Kasumi-1 (cell line): ENCODE results near the gene WNT7B.

Experiments
- DNase-seq, 2 experiments: peaks; one replicate each; lab custom pipeline; 2025; lab: John Stamatoyannopoulos, UW

The WNT7B gene

GRCh38 chr22:45887202-45888131, 89.5 kb downstream of the WNT7B start:
- DNase-seq = no peak

DNA sequence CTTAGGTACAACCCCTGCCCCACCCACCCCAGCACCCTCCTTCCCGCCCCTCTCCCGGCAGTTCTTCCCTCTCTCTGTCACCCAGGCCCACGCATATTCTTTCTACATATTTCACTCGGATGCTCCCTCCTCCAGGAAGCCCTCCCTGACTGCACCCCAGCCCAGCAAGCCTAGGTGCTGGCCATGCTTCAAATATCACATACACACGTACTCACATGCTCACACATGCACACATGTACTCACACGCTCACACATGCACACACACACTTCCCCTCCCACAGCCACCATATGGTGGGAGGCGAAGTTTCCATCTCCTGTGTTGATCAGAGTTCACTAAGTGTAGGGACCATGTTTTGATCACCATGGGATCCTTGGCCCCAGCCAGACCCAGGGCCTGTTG, 90.4 kb downstream of the WNT7B start:
- DNase-seq = no peak

- DNase-seq = no peak
Measured at GRCh38 chr22:45885941-45886395, 91.0 kb downstream of the WNT7B start.

GRCh38 chr22:45885171-45885840, 91.7 kb downstream of the WNT7B start:
- DNase-seq = no peak

DNA sequence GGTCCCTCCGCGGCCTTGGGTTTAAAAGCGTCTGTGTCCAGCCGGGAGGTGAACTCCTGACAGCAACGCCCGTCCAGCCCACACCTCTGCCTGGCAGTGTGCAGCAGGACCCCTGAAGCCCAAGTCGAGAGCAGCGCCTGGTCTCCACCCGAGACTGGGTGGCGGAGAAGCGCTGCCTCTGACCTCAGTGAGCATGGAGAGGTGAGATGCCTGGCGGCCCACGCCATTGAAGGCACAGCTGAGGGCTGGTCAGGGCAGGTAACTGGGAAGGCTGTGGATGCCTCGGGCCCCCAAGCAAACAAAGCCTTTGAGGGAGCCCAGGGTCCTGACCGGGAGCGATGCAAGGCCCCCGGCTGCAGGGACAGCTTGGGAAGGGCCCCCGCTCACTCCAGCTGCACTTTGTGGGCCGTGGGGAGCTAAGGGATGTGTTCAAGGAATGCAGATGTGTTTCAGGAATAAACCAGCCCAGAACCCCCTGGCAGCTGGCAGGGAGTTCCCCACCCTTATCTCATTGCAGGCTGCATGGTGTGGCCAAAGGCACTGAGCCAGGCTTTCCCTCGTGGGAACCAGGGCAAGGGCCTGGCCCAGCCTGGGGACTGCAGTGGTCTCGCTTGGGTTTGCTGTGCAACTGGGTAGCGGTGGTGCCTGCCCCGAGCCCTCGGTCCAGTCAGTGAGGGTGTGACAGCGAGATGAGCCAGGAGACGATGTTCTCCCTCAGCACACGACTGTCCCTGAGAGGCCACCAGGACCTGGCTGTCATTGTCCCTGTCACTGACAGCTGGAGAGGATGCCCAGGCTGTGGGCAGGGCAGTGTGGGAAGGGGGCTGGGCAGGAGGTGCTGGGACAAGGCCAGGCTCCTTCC, 92.5 kb downstream of the WNT7B start:
- no peak for DNase-seq

GRCh38 chr22:45883811-45884170, 93.2 kb downstream of the WNT7B start:
- no peak for DNase-seq

DNA sequence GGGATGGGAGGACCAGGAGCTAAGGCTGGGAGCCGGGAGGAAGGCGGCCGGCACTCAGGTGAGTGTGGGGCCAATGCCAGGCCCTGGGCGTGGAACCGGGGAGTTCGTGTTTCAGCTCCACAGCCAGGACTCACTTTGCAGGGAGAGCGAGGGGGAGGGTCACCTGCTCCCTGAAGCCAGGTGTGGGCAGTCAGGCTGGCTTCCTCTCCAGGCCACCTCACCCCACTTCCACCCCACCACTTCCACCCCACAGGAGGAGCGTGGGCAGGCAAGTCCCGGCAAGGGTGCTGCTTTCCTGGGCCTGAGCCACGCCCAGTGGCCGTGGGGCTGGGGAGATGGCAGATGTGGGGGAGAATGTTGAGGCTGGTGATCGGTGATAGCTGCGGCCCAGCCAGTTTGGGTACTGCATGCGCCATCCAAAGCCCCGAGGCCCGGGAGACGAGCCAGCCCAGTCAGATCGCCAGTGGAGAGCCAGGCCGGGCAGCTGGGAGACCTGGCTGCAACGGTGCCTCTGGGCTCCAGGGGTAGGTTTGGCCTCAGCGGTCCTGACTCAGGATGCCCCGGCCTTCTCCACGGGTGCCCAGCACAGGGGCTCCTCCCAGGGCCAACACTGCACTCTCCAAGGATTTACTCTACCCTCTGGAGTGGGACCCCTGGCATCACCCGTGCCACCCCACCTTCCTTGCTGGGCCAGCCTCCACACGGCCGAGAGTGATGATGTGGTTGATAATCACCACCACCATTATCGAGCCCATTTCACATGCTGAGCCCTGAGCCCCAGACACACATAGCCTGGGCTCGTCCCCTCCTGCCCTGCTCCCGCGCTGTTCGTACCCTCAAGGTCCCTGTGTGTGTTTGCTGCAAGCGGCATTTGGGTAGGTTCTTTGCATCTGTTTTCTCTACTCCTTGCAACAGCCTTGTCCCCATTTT, 93.8 kb downstream of the WNT7B start:
- no peak for DNase-seq

DNA sequence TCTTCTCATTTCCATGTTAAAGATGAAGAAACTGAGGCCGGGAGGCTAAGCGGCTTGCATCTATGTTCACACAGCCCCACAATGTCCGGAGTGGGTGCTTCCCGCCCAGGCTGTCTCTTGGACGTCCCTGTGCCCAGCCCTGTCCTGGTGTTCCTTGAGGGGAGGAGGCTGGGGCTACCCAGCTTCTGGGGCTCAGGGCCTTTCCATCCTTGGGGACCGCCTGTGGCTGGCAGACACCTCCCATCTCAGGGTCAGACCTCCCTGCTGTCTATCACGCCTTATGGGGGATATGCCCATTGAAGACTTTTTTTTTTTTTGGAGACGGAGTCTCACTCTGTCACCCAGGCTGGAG, 95.5 kb downstream of the WNT7B start:
- no peak for DNase-seq

DNA sequence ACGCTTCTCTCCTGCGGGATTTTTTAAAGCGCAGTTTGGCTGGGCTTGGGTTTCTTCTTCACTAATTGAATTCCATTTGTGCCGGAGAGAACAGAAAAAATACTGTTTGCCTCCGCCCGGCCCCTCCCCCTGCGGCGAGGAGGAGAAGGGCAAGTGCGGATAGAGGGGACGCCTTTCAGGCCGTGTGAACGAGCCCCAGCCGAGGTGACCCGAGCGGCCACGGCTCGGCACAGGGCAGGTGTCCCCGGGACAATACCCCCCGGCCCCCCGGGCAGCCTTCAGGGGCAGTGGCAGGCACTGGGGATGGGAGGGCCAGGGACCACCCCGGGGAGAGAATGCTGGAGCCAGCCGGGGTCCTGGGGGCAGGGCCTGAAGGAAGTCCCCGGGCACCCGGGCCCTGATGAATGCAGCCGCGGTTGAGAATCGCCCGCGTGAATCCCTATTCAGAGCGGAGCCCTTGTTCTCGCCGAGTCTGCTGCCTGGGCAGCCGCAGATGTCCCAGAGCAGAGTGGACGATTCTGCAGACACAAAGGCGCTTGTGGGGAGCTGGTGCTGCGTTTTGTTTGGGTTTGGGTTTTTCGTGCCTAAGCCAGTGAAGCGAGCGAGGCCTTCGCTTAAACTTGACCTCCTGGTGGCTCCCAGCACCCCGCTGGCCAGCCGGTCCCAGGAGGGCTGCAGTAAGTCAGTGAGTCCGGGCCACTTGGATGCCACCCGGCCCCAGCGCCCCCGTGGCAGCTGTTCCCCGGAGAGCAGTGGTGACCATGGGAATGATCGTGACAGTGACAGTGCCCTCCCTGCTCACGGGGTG, 96.0 kb downstream of the WNT7B start:
- no peak for DNase-seq

DNA sequence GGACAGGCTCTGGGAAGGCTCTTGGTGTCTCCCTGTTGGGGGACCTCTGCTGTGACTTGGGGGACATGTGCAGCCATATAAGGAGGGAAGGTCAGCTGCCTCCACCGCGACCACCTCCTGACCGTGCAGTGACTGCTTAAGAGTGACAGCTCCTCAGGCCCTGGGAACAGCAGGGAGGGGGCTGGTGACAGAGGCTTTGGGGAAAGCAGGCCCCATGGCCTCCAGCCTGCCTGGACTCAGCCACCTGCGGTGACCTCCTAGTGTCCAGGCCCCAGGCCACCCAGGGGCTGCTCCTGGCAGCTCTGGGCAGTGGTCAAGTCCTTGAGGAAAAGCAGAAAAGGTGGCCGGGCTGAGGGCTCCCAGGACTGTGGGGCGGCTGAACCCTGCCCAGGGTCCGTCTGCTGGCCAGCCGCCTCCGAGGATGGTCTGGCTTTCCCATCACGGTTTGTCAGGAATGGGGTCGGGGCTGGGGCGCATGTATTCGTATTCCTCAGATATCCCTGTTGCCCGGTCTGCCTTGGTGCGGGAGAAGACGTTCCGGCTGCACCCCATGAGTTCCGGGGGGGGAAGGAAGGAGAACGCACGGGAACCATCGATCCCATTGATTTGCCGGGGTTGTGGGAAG, 96.8 kb downstream of the WNT7B start:
- no peak for DNase-seq

DNA sequence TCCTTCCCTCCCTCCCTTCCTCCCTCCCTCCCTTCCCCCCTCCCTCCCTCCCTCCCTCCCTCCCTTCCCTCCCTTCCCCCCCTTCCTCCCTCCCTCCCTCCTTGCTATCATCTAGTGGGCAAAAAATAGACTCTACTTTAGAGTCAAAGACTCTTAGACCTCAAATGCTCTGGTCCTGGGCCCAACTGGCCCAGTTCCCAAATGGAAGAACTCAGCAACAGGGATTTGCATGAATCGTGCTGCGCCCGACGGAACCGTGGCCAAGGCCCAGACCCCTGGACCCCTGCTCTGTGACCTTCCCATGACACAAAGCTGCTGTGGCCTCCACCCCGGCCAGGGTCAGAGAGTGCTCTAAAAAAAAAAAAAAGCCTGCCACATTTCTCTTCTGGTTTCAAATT, 97.4 kb downstream of the WNT7B start:
- DNase-seq = no peak

- no peak for DNase-seq
Measured at GRCh38 chr22:45878901-45879551, 97.9 kb downstream of the WNT7B start.

GRCh38 chr22:45878051-45878781, 98.7 kb downstream of the WNT7B start:
- no peak for DNase-seq

- DNase-seq = no peak
Measured at GRCh38 chr22:45877651-45878050, 99.3 kb downstream of the WNT7B start.

DNA sequence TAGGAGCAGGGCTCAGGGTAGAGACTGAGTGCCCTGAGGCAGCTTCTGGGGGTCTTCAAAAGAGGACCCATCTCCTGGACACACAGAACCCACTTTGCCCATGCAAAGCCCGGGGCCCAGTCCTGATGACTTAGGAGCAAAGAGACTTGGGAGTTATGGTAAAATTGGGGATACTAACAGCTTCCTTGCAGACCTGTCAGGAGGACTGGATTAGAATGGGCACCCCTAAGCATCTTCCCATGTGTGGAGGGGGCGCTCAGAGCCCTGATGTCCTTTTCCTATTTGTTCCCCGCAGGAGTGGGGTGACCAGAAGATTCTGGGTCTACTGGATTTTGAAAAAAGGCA, 100.0 kb downstream of the WNT7B start:
- no peak for DNase-seq

DNA sequence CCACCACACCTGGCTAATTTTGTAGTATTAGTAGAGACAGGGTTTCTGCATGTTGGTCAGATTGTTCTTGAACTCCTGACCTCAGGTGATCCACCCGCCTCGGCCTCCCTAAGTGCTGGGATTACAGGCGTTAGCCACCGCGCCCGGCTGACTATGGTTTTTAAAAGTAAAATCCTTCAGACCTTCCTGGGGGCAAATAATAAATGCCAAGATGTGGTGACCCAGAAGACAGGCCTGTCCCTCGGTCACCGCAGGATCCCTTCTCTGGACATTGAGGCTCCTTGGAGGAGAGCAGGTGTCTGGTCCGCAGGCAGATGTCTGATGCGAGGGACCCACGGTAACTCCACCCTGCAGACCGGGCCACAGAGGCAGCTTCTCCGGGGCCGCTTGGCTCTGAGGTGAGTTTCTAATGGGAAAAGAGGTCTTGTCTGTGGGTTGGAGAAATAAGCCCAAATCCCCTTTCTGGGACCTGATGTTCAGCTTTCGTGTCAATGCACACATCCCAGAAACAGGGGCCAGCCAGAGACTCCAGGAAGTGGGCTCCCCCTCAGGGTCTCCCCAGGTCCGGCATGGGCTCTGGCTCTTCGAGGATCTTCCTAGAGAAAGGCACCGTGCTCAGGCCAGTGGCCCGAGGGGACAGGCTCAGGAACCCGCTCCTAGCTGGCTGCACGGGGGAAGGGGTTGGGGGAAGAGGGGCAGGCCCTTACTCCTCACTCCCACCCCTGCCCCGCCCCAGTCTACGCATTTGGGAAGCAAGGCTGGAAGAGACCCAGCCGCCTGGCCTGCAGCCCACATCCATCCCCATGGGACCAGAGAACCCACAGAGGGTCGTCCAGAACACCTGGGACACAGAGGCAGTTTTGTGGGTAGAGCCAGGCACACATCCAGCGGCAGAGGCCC, 100.6 kb downstream of the WNT7B start:
- DNase-seq = no peak

DNA sequence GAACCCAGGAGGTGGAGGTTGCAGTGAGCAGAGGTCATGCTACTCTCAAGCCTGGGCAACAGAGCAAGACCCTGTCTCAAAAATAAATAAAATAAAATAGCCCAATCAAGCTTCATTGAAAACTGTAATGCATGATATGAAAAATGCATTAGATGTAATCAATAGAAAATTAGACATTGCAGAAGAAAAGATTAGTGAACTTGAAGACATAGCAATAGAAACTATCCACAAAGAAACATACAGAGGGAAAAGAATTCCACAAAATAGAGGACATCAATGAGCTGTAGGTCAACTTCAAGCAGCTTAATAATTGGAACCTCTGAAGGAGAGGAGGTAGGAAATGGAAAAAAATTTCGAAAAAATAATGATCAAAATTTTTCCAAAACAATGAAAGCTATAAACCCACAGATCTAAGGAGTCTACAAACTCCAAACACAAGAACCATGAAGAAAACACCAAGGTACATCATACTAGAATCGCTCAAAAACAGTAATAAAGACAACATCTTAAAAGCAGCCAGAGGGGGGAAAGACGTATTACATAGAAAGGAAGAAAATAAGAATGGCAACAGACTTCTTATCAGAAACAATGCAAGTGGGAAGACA, 104.2 kb downstream of the WNT7B start:
- no peak for DNase-seq

DNA sequence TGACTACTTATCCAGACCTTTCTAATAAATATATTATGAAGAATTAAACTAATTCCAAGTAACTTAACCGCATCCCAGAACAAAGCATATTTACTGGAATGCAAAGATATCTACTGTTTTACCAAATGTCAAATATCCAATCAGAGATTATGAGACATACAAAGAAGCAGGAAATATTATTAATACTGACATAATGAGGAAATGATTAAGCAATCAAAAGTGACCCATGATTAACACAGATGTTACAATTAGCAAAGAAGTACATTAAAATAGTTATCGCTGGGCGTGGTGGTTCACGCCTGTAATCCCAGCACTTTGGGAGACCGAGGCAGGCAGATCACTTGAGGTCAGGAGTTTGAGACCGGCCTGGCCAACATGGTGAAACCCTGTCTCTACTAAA, 105.2 kb downstream of the WNT7B start:
- DNase-seq = no peak
